ENCODE data around the gene SPINT2. TPM values are rescaled to one million over a fixed set of nuclear protein-coding genes. Genes with fewer than 3 reads are reported as not detected.

SPINT2 gene
- total and polyA plus RNA-seq, 2 of the 13 experiments (the other 11 are each of a cell fraction or from before 2014, with no cell fraction given) = 0.31 to 0.77 TPM

DNA sequence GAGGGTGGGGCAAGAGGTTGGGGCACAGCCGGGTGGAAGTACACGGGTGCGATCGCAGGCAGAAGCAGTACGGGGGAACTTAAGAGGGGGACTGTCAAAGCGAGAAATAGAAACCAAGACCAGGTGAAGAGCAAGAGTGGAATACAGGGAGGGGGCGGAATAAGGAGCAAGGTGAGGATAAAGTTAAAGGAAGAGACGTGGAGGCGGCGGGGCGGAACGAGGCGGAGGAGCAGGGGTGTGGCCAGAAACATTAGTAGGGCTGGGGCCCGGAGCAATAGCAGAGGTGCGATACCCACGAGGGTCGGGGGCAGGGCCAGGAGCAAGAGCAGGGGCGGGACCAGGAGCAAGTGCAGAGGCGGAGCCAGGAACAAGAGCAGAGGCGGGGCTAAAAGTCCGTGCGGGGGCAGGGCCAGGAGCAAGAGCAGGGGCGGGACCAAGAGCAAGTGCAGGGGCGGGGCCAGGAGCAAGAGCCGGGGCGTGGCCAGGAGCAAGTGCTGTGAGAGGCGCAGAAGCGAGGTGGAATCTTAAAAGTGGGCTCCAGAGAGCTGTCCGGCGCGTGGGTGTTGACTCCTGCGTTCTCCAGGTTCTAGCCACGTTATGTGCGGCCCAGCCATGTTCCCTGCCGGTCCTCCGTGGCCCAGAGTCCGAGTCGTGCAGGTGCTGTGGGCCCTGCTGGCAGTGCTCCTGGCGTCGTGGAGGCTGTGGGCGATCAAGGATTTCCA lies 72.4 kb downstream of the SPINT2 start (continued):
- TF ChIP-seq NR2F6 (IDR thresholded peaks at IDR 0.05) = no peak
- TF ChIP-seq NR2F6 (CRISPR knock-in tag; IDR thresholded peaks at IDR 0.05) = no peak
- TF ChIP-seq, protein P1, sequence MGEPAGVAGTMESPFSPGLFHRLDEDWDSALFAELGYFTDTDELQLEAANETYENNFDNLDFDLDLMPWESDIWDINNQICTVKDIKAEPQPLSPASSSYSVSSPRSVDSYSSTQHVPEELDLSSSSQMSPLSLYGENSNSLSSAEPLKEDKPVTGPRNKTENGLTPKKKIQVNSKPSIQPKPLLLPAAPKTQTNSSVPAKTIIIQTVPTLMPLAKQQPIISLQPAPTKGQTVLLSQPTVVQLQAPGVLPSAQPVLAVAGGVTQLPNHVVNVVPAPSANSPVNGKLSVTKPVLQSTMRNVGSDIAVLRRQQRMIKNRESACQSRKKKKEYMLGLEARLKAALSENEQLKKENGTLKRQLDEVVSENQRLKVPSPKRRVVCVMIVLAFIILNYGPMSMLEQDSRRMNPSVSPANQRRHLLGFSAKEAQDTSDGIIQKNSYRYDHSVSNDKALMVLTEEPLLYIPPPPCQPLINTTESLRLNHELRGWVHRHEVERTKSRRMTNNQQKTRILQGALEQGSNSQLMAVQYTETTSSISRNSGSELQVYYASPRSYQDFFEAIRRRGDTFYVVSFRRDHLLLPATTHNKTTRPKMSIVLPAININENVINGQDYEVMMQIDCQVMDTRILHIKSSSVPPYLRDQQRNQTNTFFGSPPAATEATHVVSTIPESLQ (CRISPR knock-in tag; conservative IDR thresholded peaks at IDR 0.05) = no peak
- 0 out of 2 replicates have a peak, but pooled peaks have one; percentile 31 for TF ChIP-seq RXRA (CRISPR knock-in tag; IDR thresholded peaks at IDR 0.05)
- TF ChIP-seq, protein P2, sequence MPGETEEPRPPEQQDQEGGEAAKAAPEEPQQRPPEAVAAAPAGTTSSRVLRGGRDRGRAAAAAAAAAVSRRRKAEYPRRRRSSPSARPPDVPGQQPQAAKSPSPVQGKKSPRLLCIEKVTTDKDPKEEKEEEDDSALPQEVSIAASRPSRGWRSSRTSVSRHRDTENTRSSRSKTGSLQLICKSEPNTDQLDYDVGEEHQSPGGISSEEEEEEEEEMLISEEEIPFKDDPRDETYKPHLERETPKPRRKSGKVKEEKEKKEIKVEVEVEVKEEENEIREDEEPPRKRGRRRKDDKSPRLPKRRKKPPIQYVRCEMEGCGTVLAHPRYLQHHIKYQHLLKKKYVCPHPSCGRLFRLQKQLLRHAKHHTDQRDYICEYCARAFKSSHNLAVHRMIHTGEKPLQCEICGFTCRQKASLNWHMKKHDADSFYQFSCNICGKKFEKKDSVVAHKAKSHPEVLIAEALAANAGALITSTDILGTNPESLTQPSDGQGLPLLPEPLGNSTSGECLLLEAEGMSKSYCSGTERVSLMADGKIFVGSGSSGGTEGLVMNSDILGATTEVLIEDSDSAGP (CRISPR knock-in tag; IDR thresholded peaks at IDR 0.05; ENCODE audit: borderline replicate concordance) = no peak; the same call in 1 of the 2 replicates
- TF ChIP-seq RFX1 (IDR thresholded peaks at IDR 0.05) = no peak
- no peak for TF ChIP-seq SIX4 (CRISPR knock-in tag; IDR thresholded peaks at IDR 0.05)
- no peak for TF ChIP-seq ETV5 (CRISPR knock-in tag; IDR thresholded peaks at IDR 0.05; ENCODE audit: borderline replicate concordance)
- TF ChIP-seq, protein P3, sequence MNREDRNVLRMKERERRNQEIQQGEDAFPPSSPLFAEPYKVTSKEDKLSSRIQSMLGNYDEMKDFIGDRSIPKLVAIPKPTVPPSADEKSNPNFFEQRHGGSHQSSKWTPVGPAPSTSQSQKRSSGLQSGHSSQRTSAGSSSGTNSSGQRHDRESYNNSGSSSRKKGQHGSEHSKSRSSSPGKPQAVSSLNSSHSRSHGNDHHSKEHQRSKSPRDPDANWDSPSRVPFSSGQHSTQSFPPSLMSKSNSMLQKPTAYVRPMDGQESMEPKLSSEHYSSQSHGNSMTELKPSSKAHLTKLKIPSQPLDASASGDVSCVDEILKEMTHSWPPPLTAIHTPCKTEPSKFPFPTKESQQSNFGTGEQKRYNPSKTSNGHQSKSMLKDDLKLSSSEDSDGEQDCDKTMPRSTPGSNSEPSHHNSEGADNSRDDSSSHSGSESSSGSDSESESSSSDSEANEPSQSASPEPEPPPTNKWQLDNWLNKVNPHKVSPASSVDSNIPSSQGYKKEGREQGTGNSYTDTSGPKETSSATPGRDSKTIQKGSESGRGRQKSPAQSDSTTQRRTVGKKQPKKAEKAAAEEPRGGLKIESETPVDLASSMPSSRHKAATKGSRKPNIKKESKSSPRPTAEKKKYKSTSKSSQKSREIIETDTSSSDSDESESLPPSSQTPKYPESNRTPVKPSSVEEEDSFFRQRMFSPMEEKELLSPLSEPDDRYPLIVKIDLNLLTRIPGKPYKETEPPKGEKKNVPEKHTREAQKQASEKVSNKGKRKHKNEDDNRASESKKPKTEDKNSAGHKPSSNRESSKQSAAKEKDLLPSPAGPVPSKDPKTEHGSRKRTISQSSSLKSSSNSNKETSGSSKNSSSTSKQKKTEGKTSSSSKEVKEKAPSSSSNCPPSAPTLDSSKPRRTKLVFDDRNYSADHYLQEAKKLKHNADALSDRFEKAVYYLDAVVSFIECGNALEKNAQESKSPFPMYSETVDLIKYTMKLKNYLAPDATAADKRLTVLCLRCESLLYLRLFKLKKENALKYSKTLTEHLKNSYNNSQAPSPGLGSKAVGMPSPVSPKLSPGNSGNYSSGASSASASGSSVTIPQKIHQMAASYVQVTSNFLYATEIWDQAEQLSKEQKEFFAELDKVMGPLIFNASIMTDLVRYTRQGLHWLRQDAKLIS (CRISPR knock-in tag; IDR thresholded peaks at IDR 0.05) = no peak
- peak; percentile 70 for TF ChIP-seq SP4 (CRISPR knock-in tag; IDR thresholded peaks at IDR 0.05)
- TF ChIP-seq ZNF468 (CRISPR knock-in tag; IDR thresholded peaks at IDR 0.05) = no peak
- TF ChIP-seq AGO1 (IDR thresholded peaks at IDR 0.05; ENCODE audit: low read depth, low read length, poor library complexity, severe bottlenecking) = no peak
- TF ChIP-seq, protein P4, sequence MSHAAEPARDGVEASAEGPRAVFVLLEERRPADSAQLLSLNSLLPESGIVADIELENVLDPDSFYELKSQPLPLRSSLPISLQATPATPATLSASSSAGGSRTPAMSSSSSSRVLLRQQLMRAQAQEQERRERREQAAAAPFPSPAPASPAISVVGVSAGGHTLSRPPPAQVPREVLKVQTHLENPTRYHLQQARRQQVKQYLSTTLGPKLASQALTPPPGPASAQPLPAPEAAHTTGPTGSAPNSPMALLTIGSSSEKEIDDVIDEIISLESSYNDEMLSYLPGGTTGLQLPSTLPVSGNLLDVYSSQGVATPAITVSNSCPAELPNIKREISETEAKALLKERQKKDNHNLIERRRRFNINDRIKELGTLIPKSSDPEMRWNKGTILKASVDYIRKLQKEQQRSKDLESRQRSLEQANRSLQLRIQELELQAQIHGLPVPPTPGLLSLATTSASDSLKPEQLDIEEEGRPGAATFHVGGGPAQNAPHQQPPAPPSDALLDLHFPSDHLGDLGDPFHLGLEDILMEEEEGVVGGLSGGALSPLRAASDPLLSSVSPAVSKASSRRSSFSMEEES (CRISPR knock-in tag; IDR thresholded peaks at IDR 0.05) = 0 out of 2 replicates have a peak, but pooled peaks have one; percentile 10
- no peak for TF ChIP-seq RXRB (CRISPR knock-in tag; IDR thresholded peaks at IDR 0.05; ENCODE audit: borderline replicate concordance)
- TF ChIP-seq POLR2AphosphoS2 (IDR thresholded peaks at IDR 0.05; ENCODE audit: low read depth, low read length) = no peak
- no peak for TF ChIP-seq ZNF660 (CRISPR knock-in tag; IDR thresholded peaks at IDR 0.05; ENCODE audit: borderline replicate concordance, low read depth)
- no peak for TF ChIP-seq ZKSCAN8 (CRISPR knock-in tag; IDR thresholded peaks at IDR 0.05; ENCODE audit: borderline replicate concordance)
- TF ChIP-seq MED13 (CRISPR knock-in tag; IDR thresholded peaks at IDR 0.05) = no peak
- TF ChIP-seq, protein P5, sequence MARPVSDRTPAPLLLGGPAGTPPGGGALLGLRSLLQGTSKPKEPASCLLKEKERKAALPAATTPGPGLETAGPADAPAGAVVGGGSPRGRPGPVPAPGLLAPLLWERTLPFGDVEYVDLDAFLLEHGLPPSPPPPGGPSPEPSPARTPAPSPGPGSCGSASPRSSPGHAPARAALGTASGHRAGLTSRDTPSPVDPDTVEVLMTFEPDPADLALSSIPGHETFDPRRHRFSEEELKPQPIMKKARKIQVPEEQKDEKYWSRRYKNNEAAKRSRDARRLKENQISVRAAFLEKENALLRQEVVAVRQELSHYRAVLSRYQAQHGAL (CRISPR knock-in tag; IDR thresholded peaks at IDR 0.05; ENCODE audit: not compliant biosample characterization) = no peak
- TF ChIP-seq SIN3A (IDR thresholded peaks at IDR 0.05; ENCODE audit: borderline replicate concordance, low read depth, low read length) = no peak
- TF ChIP-seq POLR2A (IDR thresholded peaks at IDR 0.05; ENCODE audit: insufficient read depth in 1 of 2, low read depth in 2 of 2, low read length in 2 of 2) = peak in 1 of 2 experiments; percentile 59; a peak in 2 of 4 replicates
